Measurements from ENCODE around the gene SDS.

Gene SDS, protein sequence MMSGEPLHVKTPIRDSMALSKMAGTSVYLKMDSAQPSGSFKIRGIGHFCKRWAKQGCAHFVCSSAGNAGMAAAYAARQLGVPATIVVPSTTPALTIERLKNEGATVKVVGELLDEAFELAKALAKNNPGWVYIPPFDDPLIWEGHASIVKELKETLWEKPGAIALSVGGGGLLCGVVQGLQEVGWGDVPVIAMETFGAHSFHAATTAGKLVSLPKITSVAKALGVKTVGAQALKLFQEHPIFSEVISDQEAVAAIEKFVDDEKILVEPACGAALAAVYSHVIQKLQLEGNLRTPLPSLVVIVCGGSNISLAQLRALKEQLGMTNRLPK

DNA sequence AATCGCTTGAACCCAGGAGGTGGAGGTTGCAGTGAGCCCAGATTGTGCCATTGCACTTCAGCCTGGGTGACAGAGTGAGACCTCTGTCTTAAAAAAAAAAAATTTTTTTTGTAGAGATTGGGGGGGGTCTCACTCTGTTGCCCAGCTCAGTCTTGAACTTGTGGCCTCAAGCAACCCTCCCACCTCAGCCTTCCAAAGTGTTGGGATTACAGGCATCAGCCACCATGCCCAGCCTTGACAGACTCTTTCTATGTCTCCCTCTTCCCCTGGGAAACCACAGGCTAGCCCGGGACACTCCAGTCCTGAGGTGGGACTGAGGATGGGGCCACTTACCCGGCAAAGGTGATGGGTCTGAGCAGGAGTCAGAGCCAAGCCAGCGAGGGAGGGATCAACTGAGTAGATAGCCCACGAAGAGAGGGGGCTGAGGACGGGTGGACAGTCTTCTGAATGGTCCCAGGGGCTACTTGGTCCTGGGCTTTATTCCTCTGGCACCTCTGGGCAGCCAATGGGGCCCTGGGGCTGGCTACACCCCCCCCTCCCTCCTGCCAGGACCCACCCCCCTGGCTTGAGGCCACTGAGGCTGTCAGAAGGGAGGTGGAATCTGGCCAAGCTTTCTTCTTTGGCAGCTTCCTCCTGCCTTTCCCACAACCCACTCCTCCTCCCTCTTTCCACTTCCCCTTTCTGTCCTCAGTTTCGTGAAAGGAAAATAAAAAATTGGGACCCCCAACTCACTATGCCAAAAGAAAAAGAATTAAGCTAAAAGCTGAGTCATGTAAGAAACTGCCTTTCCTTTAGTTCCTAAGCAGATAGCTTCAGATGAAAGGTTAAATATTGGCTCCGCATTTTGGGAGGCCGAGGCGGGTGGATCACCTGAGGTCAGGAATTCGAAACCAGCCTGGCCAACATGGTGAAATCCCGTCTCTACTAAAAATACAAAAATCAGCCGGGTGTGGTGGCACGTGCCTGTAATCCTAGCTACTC lies at the start of gene SDS:
Gene SDS (minus strand): TSS at position 453 of the 981 bp plus-strand sequence. CDS start 4,179 bp downstream, outside the sequence.
- DNase-seq: no peak
- TF ChIP-seq, protein P1, sequence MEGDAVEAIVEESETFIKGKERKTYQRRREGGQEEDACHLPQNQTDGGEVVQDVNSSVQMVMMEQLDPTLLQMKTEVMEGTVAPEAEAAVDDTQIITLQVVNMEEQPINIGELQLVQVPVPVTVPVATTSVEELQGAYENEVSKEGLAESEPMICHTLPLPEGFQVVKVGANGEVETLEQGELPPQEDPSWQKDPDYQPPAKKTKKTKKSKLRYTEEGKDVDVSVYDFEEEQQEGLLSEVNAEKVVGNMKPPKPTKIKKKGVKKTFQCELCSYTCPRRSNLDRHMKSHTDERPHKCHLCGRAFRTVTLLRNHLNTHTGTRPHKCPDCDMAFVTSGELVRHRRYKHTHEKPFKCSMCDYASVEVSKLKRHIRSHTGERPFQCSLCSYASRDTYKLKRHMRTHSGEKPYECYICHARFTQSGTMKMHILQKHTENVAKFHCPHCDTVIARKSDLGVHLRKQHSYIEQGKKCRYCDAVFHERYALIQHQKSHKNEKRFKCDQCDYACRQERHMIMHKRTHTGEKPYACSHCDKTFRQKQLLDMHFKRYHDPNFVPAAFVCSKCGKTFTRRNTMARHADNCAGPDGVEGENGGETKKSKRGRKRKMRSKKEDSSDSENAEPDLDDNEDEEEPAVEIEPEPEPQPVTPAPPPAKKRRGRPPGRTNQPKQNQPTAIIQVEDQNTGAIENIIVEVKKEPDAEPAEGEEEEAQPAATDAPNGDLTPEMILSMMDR (IDR thresholded peaks at IDR 0.05; ENCODE audit: low read depth, low read length, missing control alignments): no peak
- Histone ChIP-seq H3K36me3 (replicated peaks) (no peaks in the 10 kb centered on the region), H3K4me3 (ENCODE audit: low read depth, low read length) (no peak within 1 kb of the TSS), H3K27me3 (replicated peaks) (no peaks in the 10 kb centered on the region), H3K27ac (no peak within 1 kb of the TSS)
- in situ Hi-C loops (cut with HindIII; ENCODE audit: low pct_ligation_motif_present, low sequenced_read_pairs): no loop called here

DNA sequence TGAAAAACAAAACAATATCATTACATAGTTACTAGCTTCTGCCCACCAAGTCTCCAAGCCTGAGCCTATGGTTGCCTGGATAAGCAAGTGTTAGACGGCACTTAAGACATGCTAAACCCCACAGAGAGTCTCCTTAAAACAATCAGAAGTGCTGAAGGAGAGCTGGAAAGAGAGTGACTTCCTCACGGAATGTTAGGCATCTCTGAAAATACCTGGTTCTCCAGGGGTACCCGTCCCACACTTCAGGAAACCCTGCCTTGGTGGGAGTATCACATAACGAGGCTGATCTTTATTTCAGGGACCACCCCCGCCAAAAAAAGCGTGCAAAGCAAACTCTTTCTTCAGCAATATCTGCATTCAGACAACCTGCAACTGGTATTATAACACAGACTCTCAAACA lies 49.6 kb upstream of the SDS start:
- Histone ChIP-seq H3K27ac (no peak overlapping the region), H3K36me3 (replicated peaks) (no peaks in the 10 kb centered on the region), H3K27me3 (replicated peaks) (peaks cover 4% of the 10 kb centered on the region), H3K4me3 (ENCODE audit: low read depth, low read length) (no peak overlapping the region)
- TF ChIP-seq, protein P1 (IDR thresholded peaks at IDR 0.05; ENCODE audit: low read depth, low read length, missing control alignments): no peak
- DNase-seq: no peak
- in situ Hi-C loops (cut with HindIII; ENCODE audit: low pct_ligation_motif_present, low sequenced_read_pairs): no loop called here

DNA sequence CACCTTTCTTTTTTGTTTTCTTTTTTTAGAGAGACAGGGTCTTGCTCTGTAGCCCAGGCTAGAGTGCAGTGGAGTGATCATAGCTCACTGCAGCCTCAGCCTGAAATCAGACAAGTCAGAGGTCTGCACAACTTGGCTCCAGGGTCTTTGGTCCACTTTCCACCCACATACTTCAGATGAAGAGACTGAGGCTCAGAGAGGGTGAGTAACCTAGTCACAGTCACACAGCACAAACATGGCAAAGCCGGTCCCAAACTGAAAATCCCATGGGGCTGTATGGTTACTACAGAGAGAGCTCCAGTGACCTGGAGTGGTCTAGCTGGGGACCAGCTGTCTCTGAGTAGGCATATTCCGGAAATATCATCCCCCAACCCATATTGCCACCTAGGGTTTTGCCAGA lies 48.8 kb upstream of the SDS start:
- TF ChIP-seq, protein P1 (IDR thresholded peaks at IDR 0.05; ENCODE audit: low read depth, low read length, missing control alignments): no peak
- Histone ChIP-seq H3K27ac (no peak overlapping the region), H3K27me3 (replicated peaks) (no peaks in the 10 kb centered on the region)

DNA sequence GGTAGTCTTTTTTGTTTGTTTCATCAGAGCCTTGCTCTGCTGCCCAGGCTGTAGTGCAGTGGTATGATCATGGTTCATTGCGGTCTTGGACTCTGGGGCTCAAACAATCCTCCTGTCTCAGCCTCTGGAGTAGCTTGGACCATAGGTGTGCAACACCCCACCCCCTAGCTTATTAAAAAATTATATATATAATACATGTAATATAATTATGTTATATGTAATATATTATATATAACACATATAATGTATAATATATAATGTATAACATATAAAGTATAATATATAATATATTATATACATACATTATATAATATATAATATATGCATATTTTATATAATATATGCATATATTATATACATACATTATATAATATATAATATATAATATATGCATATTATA lies 46.2 kb upstream of the SDS start:
- Histone ChIP-seq H3K27ac (no peak overlapping the region), H3K36me3 (replicated peaks) (no peaks in the 10 kb centered on the region), H3K4me3 (ENCODE audit: low read depth, low read length) (no peak overlapping the region), H3K27me3 (replicated peaks) (no peaks in the 10 kb centered on the region)
- no peak for DNase-seq
- in situ Hi-C loops (cut with HindIII; ENCODE audit: low pct_ligation_motif_present, low sequenced_read_pairs): no loop called here
- TF ChIP-seq, protein P1 (IDR thresholded peaks at IDR 0.05; ENCODE audit: low read depth, low read length, missing control alignments): no peak

More for the DNA sequence above, 48.8 kb upstream of the SDS start:
- in situ Hi-C loops (cut with HindIII; ENCODE audit: low pct_ligation_motif_present, low sequenced_read_pairs): no loop called here
- no peak overlapping the region for H3K4me3 ChIP-seq (ENCODE audit: low read depth, low read length)
- DNase-seq: no peak
- H3K36me3 ChIP-seq (replicated peaks): no peaks in the 10 kb centered on the region

DNA sequence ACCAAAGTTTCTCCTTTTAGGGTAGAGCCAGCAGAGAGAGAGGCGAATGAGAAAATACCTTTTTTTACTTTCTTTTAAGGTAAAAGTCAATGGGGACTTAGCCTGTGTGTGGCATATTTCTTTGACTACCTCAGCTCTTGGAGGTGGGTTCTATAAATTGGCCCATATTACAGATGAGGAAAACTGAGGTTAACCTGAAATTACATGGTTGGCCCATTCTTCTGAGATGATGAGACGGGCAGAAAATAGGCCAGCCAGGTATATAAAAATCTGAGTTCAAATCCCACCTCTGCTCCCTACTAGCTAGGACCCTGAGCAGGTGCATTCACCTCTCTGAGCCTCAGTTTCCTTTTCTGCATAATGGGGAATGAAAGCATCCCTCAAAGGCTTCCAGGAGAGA lies 45.6 kb upstream of the SDS start:
- DNase-seq: no peak
- Histone ChIP-seq H3K27me3 (replicated peaks) (no peaks in the 10 kb centered on the region), H3K36me3 (replicated peaks) (no peaks in the 10 kb centered on the region), H3K4me3 (ENCODE audit: low read depth, low read length) (no peak overlapping the region), H3K27ac (no peak overlapping the region)
- in situ Hi-C loops (cut with HindIII; ENCODE audit: low pct_ligation_motif_present, low sequenced_read_pairs): no loop called here
- TF ChIP-seq, protein P1 (IDR thresholded peaks at IDR 0.05; ENCODE audit: low read depth, low read length, missing control alignments): no peak
